ENCODE results near the gene RPA3. TPM values are rescaled to one million over a fixed set of nuclear protein-coding genes. Genes with fewer than 3 reads are reported as not detected.
A peak's percentile ranks its signal among the peaks of the same experiment; 100 is the strongest.
"Not testable (repeated sequence)": the region's sequence is repeated elsewhere in the genome, so short reads cannot be mapped to it uniquely, and the experiment has no call there.

Gene RPA3
- total RNA-seq, 1 experiment from 2014 or later, result 108 TPM

DNA sequence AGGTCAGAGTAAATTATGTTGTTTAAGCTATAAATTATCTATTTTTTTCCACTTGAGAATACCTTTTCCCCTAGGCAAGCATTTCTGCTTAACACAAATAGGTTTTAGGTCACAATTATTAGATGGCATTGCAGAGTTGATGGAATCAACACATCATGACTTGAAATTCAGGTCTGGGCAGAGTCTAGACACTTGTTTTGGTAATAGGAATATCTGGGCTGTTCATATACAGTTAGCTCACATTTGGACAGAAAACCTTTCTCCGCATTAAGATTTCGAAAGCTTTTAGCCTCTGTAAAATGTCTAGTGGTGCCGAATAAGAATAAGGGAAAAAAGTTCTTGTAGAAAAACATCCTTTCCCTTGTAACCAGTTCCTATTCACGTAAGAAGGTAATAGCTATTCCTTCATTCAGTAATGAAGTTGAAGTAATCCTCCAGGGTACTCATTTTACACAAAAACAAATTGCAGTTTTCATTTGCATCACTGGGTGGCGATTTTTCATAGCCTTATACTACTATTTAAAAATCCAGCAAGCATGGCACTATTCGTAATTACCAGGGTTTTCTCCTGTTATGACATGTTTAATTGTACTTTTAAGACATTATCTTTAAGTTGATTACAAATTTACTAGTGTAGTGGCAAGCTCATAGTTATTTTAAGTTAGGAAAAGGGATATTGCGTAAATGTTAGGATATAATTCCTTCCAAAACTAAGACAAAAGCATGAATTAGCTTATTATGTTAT lies 37.0 kb downstream of the RPA3 start:
- no peak overlapping the region for H3K56ac ChIP-seq (ENCODE audit: insufficient read length, low read depth, low read length)
- WGBS (ENCODE audit: extremely low coverage, insufficient read length, low lambda C conversion rate), result no CpG with 5 or more reads among the region's 7 CpGs
- H3K4ac ChIP-seq (ENCODE audit: low read depth, low read length), result no peak overlapping the region
- no peak overlapping the region for H3K9ac ChIP-seq (ENCODE audit: extremely low read depth, insufficient read length, low read length)
- H3T11ph ChIP-seq (ENCODE audit: low read length), result no peak overlapping the region
- no peak overlapping the region for H2BK20ac ChIP-seq (ENCODE audit: low read depth, low read length, poor library complexity, severe bottlenecking)
- Mint-ChIP-seq H3K27ac (0 out of 7 replicates have a peak overlapping the region, but pooled peaks of 1 of the 3 experiments have one; percentile 40), H3K9me3 (peaks cover 4% of the 10 kb centered on the region in 2 experiments), H3K36me3 (ENCODE audit: insufficient read depth in 1 of 3, low read depth in 3 of 3) (peaks cover 6 to 9% (median 6%) of the 10 kb centered on the region in 3 experiments; a peak in 6 of 7 replicates), H3K4me3 (no peak overlapping the region), H3K4me1 (0 out of 4 replicates have a peak, but pooled peaks cover 0 to 9% of the 10 kb centered on the region in 2 experiments), H3K27me3 (ENCODE audit: low read depth) (no peaks in the 10 kb centered on the region)
- no peaks in the 10 kb centered on the region for H3K23me2 ChIP-seq (ENCODE audit: insufficient read length, low read depth, low read length, poor library complexity, severe bottlenecking)
- no peak overlapping the region for H2BK12ac ChIP-seq (ENCODE audit: insufficient read length, low read depth, low read length)
- H3K18ac ChIP-seq (ENCODE audit: insufficient read length, low read depth, low read length), result no peak overlapping the region
- no peak overlapping the region for H2BK15ac ChIP-seq (ENCODE audit: low read depth, low read length)
- no peak overlapping the region for H4K91ac ChIP-seq (ENCODE audit: insufficient read length, low read depth, low read length)
- no peaks in the 10 kb centered on the region for H3K4me1 ChIP-seq (ENCODE audit: insufficient read depth, low read length)
- H3K27me3 ChIP-seq (ENCODE audit: insufficient read depth, low read length), result no peaks in the 10 kb centered on the region
- no peaks in the 10 kb centered on the region for H3K79me1 ChIP-seq (ENCODE audit: insufficient read depth, low read depth, low read length, poor library complexity, severe bottlenecking)
- no peak overlapping the region for H4K8ac ChIP-seq (replicated peaks; ENCODE audit: insufficient read length, low read depth, low read length)
- no peak overlapping the region for H3K23ac ChIP-seq (ENCODE audit: insufficient read length, low read depth, low read length)
- no peak for DNase-seq
- H3K9me3 ChIP-seq (ENCODE audit: control insufficient read depth, low read depth, low read length), result no peaks in the 10 kb centered on the region
- H2AK5ac ChIP-seq (ENCODE audit: insufficient read length, low read length), result no peak overlapping the region
- no peak overlapping the region for H2AFZ ChIP-seq (ENCODE audit: low read length)
- no peak overlapping the region for H4K5ac ChIP-seq (ENCODE audit: insufficient read length, low read depth, low read length)
- no peaks in the 10 kb centered on the region for H3K79me2 ChIP-seq (ENCODE audit: insufficient read depth, low read length)
- no peak overlapping the region for H2BK5ac ChIP-seq (ENCODE audit: insufficient read length, low read length)
- H4K20me1 ChIP-seq (ENCODE audit: control insufficient read depth, insufficient read depth, insufficient read length), result no peaks in the 10 kb centered on the region
- H2BK120ac ChIP-seq (ENCODE audit: low read depth, low read length, poor library complexity, severe bottlenecking), result no peak overlapping the region
- H3K14ac ChIP-seq (ENCODE audit: insufficient read depth, low read length), result no peak overlapping the region
- TF ChIP-seq, protein P1, sequence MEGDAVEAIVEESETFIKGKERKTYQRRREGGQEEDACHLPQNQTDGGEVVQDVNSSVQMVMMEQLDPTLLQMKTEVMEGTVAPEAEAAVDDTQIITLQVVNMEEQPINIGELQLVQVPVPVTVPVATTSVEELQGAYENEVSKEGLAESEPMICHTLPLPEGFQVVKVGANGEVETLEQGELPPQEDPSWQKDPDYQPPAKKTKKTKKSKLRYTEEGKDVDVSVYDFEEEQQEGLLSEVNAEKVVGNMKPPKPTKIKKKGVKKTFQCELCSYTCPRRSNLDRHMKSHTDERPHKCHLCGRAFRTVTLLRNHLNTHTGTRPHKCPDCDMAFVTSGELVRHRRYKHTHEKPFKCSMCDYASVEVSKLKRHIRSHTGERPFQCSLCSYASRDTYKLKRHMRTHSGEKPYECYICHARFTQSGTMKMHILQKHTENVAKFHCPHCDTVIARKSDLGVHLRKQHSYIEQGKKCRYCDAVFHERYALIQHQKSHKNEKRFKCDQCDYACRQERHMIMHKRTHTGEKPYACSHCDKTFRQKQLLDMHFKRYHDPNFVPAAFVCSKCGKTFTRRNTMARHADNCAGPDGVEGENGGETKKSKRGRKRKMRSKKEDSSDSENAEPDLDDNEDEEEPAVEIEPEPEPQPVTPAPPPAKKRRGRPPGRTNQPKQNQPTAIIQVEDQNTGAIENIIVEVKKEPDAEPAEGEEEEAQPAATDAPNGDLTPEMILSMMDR (conservative IDR thresholded peaks at IDR 0.05), result peak; percentile 64
- H3K27ac ChIP-seq (ENCODE audit: insufficient read length, low read depth, low read length), result no peak overlapping the region
- no peak overlapping the region for H3K4me2 ChIP-seq (ENCODE audit: insufficient read depth, insufficient read length, low read length)

DNA sequence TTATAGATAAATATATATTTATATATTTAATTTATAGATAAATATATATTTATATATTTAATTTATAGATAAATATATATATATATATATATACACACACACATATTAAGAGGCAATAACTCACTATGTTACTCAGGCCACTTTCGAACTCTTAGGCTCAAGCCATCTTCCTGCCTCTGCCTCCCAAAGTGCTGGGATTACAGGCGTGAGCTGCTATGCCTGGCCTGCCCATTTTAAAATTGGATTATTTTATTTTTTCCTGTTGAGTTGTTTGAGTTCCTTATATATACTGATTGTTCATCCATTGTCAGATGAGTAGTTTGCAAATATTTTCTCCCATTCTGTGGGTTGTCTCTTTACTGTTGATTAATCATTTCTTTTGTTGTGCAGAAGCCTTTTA lies 38.8 kb downstream of the RPA3 start:
- no CpG with 5 or more reads among the region's 2 CpGs for WGBS (ENCODE audit: extremely low coverage, insufficient read length, low lambda C conversion rate)
- H3K4me2 ChIP-seq (ENCODE audit: insufficient read depth, insufficient read length, low read length); H3K27ac ChIP-seq (ENCODE audit: insufficient read length, low read depth, low read length); H2BK5ac ChIP-seq (ENCODE audit: insufficient read length, low read length); H3K4me3 Mint-ChIP-seq; H3K9ac ChIP-seq (ENCODE audit: extremely low read depth, insufficient read length, low read length); H3K23ac ChIP-seq (ENCODE audit: insufficient read length, low read depth, low read length); H3K79me1 ChIP-seq (ENCODE audit: insufficient read depth, low read depth, low read length, poor library complexity, severe bottlenecking); H3K4me1 ChIP-seq (ENCODE audit: insufficient read depth, low read length); H3K36me3 Mint-ChIP-seq (ENCODE audit: insufficient read depth in 1 of 3, low read depth in 3 of 3); H3K9me3 ChIP-seq (ENCODE audit: control insufficient read depth, low read depth, low read length); H2AFZ ChIP-seq (ENCODE audit: low read length); H3K23me2 ChIP-seq (ENCODE audit: insufficient read length, low read depth, low read length, poor library complexity, severe bottlenecking); H2AK5ac ChIP-seq (ENCODE audit: insufficient read length, low read length); H3K4me1 Mint-ChIP-seq; H2BK120ac ChIP-seq (ENCODE audit: low read depth, low read length, poor library complexity, severe bottlenecking); H4K20me1 ChIP-seq (ENCODE audit: control insufficient read depth, insufficient read depth, insufficient read length); H3K9me3 Mint-ChIP-seq; H3K4ac ChIP-seq (ENCODE audit: low read depth, low read length); H4K8ac ChIP-seq (replicated peaks; ENCODE audit: insufficient read length, low read depth, low read length); H3K27me3 ChIP-seq (ENCODE audit: insufficient read depth, low read length); DNase-seq; H3K79me2 ChIP-seq (ENCODE audit: insufficient read depth, low read length); H4K5ac ChIP-seq (ENCODE audit: insufficient read length, low read depth, low read length); H2BK20ac ChIP-seq (ENCODE audit: low read depth, low read length, poor library complexity, severe bottlenecking); H4K91ac ChIP-seq (ENCODE audit: insufficient read length, low read depth, low read length); H2BK15ac ChIP-seq (ENCODE audit: low read depth, low read length); H3K18ac ChIP-seq (ENCODE audit: insufficient read length, low read depth, low read length); H3T11ph ChIP-seq (ENCODE audit: low read length); H3K56ac ChIP-seq (ENCODE audit: insufficient read length, low read depth, low read length); H2BK12ac ChIP-seq (ENCODE audit: insufficient read length, low read depth, low read length); H3K27me3 Mint-ChIP-seq (ENCODE audit: low read depth); H3K14ac ChIP-seq (ENCODE audit: insufficient read depth, low read length): not testable (repeated sequence)
- H3K27ac Mint-ChIP-seq, result peak overlapping the region in 1 of 3 experiments; percentile 2; a peak in 1 of 7 replicates
